ENCODE results near the gene DNAH11.
A peak's percentile ranks its signal among the peaks of the same experiment; 100 is the strongest.
"Not testable (repeated sequence)": the region's sequence is repeated elsewhere in the genome, so short reads cannot be mapped to it uniquely, and the experiment has no call there.

Gene DNAH11

DNA sequence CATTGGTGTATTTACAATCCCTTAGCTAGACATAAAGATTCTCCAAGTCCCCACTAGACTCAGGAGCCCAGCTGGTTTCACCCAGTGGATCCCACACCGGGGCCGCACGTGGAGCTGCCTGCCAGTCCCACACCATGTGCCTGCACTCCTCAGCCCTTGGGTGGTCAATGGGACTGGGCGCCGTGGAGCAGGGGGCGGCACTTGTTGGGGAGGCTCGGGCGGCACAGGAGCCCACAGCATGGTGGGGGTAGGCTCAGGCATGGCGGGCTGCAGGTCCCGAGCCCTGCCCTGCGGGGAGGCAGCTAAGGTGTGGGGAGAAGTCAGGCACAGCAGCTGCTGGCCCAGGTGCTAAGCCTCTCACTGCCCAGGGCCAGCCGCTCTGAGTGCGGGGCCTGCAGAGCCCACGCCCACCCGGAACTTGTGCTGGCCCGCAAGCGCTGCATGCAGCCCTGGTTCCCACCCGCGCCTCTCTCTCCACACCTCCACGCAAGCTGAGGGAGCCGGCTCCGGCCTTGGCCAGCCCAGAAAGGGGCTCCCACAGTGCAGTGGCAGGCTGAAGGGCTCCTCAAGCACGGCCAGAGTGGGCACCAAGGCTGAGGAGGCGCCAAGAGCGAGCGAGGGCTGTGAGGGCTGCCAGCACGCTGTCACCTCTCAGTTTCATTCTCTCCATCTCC, 6.3 kb upstream of the DNAH11 start:
- not testable (repeated sequence) for DNase-seq, H3K9me3 Mint-ChIP-seq, H3K4me1 Mint-ChIP-seq, ATAC-seq, H3K27ac Mint-ChIP-seq, H3K4me3 Mint-ChIP-seq
- H3K27me3 Mint-ChIP-seq: peaks cover 26% of the 10 kb centered on the region

DNA sequence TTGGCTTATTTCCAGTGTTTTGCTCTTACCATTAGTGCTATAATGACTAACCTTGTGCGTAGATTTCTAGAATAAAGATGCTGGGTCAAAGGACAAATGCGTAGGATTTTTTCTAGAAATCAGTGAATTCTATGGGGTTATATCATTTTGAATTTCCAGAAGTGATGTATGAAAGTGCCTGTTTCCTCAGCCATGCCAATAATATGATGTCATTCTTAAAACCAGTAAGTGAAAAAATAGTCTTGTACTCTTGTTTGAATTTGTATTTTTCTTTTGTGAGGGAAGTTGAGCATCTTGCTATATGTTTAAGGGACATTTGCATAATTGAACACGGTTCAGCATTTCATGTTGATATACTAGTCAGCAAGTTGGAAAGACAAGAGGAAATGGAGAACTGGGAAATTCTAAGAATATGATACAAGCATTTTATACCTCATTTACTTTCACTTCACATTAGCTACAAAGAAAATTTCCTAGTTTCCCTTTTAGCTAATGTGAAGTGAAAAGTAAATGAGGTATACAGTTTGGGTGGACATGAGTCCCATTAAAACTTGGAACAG, 3.8 kb upstream of the DNAH11 start:
- peak overlapping the region in 1 of 2 donors; percentile 43 for H3K27ac Mint-ChIP-seq
- H3K27me3 Mint-ChIP-seq: peaks cover 43% of the 10 kb centered on the region
- H3K4me3 Mint-ChIP-seq: no peak overlapping the region
- peaks cover 3% of the 10 kb centered on the region for H3K4me1 Mint-ChIP-seq
- ATAC-seq (no peak), DNase-seq (no peak)
- H3K9me3 Mint-ChIP-seq: no peaks in the 10 kb centered on the region

DNA sequence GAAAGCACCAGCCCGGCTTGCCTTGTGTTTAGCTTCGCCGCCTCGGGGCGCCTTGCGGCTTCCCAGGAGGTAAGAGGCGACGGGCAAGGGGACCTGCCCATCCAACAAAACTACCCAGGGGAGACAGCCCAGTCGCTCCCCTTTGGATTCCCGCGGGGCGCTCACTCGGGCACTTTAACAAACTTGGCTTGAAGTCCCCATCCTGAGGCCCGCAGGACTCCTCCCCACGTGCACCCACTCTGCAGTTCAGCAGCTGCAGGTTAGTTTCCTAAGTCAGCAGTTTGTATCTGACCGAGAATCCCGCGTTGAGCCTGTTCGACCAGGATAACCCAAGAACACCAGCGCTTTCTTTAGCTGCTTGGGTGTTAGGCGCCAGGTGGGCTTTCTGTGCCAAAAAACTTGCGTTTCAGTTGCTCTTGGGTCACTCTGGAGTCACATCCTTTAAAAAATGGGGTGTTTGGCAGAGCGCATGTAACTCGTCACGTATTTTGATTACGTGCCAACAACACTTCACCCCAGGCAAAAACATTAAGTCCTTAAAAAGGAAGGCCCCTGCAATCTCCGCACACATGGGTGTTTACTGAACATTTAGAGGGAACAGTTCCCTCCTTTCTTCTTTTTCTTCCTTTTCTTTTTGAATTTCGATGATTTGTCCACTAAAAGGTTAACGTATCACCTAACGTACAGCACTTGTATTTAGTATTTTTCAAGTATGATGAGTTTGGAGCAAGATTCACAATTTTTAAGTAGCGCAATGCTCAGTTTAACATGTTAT, 876 bp downstream of the DNAH11 start:
- no peak overlapping the region for H3K27ac Mint-ChIP-seq
- H3K9me3 Mint-ChIP-seq: no peaks in the 10 kb centered on the region
- DNase-seq: peak; percentile 7 to 10
- peak; percentile 48 for ATAC-seq
- peak overlapping the region; percentile 70 to 85 for H3K4me3 Mint-ChIP-seq
- peaks cover 73% of the 10 kb centered on the region for H3K27me3 Mint-ChIP-seq
- peaks cover 6% of the 10 kb centered on the region for H3K4me1 Mint-ChIP-seq

DNA sequence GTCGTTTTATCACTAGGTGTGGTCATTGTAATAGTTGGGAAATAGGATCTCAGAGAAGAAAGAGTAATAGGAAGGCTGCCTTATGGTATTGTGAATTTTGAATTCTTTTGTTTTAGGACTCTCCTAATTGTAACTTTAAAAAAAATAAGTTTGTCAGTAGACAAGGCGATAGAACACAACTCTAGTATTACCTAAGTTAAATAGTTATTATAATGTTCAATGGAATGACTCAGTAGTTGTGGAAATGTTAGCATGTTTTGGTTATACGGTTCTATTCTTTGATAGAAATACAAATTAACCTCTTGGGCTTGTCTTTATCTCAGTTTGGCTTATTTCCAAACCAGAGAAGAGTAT, 1.4 kb downstream of the DNAH11 start:
- peaks cover 69% of the 10 kb centered on the region for H3K27me3 Mint-ChIP-seq

DNA sequence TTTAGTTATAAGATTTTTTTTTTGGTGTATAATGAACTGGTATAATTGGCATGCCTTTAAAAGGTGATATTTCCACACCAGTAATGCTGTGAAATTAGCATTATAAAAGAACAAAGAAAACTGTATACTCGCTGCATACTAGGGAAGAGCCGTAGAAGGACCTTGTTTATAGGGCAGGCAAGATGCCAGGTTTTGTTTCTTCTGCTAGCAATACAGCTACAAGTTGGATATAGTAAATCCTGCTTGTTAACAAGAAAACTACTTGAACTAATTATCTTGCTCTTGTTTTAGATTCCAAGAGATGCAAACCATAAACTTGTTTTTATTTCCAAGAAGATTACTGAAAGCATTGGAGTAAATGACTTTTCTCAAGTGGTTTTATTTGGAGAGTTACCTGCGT, 1.9 kb downstream of the DNAH11 start:
- Mint-ChIP-seq H3K4me1 (peaks cover 6% of the 10 kb centered on the region), H3K4me3 (no peak overlapping the region), H3K27ac (no peak overlapping the region), H3K27me3 (peaks cover 69% of the 10 kb centered on the region), H3K9me3 (no peaks in the 10 kb centered on the region)
- no peak for ATAC-seq
- no peak for DNase-seq

More for the DNA sequence above, 1.4 kb downstream of the DNAH11 start:
- Mint-ChIP-seq H3K27ac (no peak overlapping the region), H3K4me3 (peak overlapping the region in 1 of 2 donors; percentile 70), H3K9me3 (no peaks in the 10 kb centered on the region), H3K4me1 (peaks cover 6% of the 10 kb centered on the region)
- ATAC-seq (no peak), DNase-seq (no peak)

DNA sequence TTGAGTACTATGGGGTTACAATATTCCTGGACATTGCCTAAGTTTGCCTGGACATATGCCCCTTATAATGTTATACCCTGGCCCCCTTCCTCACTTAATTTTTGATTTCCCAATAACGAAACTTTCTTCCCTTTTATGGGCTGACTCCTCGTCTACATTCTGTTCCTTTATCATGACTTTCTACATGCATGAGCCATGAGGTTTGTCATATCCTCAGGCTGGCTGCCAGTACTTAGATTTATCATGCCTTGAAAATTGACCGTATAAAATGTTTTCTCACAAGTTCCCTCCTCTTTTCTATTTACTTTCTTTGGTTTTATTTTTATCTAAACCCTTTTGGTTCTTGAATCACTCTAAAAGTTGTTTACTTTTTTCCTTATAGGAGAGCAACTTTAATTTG, 4.7 kb downstream of the DNAH11 start:
- H3K4me1 Mint-ChIP-seq: peaks cover 6% of the 10 kb centered on the region
- no peak overlapping the region for H3K4me3 Mint-ChIP-seq
- H3K27ac Mint-ChIP-seq: no peak overlapping the region
- ATAC-seq: no peak
- no peak for DNase-seq
- H3K27me3 Mint-ChIP-seq: peaks cover 47% of the 10 kb centered on the region
- no peaks in the 10 kb centered on the region for H3K9me3 Mint-ChIP-seq

DNA sequence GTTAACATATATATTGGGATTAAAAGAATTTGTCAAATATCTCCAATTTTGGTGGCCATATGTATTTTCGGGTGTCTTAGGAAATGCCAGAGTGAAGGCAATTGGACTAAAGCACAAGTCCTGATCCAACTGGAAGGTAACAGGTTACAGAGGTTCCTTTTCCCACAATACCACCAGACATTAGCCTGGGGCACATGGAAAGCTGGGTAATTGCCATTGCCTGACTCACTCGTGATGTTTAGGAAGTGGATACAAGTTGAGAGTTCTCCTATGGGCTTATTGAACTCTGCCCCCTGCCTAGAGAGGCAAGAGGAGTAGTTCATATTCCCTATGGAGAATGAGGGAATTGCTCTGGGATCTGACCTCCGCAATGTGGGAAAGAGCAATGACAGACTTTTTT, 5.7 kb downstream of the DNAH11 start:
- ATAC-seq (no peak), DNase-seq (no peak)
- H3K4me3 Mint-ChIP-seq: no peak overlapping the region
- no peak overlapping the region for H3K27ac Mint-ChIP-seq
- H3K27me3 Mint-ChIP-seq: peaks cover 37% of the 10 kb centered on the region
- no peaks in the 10 kb centered on the region for H3K9me3 Mint-ChIP-seq
- H3K4me1 Mint-ChIP-seq: peaks cover 6% of the 10 kb centered on the region

DNA sequence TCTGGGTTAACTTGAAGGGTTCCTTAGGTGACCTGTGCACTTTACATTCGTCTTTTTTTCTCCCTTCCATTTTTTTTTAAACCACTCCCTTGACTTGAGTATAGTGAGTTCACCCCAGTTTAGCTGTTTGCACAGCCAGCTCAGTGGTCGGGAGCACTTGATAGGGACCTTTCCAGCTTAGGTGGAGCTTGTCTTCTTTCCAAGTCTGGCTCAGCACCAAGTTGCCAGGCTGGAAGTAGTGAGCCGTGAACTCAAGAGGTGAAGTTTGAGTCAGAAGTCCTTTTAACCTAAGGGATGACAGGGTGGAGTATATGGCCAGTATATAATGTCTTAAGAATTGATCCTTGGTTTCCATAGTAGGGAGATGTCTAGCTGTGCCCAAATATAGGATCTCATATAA, 7.2 kb downstream of the DNAH11 start:
- no peaks in the 10 kb centered on the region for H3K4me1 Mint-ChIP-seq
- ATAC-seq (no peak), DNase-seq (no peak)
- no peak overlapping the region for H3K27ac Mint-ChIP-seq
- H3K4me3 Mint-ChIP-seq: no peak overlapping the region
- peaks cover 22% of the 10 kb centered on the region for H3K27me3 Mint-ChIP-seq
- no peaks in the 10 kb centered on the region for H3K9me3 Mint-ChIP-seq

DNA sequence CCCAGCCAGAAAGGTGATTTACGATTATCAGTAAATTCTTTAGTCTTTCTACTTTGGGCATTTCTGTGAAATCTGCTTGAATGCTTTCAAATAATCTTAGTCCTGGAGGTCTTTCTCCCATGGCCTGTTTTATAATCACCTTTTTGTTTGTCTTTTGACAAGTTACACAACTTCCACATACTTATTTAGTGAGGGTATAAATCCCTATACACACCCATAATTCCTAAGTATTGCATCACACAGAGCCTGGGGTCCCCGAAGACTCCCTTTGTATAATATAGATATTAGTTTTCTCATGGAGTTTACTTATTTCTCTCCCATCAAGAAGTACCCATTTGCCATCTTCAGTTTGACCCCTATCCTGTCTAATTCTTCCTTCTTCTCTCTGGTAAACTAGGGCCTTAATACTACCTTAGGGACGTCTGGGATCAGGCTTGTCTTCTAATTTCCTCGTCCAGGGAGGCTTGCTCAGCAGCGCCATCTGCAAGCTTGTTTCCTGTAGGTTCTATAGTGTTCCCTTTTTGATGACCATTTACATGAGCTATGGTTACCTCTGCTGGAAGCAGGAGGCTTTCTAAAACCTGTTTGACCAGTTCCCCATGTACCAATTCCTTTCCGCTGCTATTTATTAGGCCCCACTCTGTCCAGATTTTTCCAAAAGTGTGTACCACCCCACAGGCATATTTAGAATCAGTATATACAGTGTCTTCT, 8.1 kb downstream of the DNAH11 start:
- Mint-ChIP-seq H3K27ac (no peak overlapping the region), H3K4me1 (no peaks in the 10 kb centered on the region), H3K27me3 (peaks cover 13% of the 10 kb centered on the region), H3K4me3 (no peak overlapping the region), H3K9me3 (no peaks in the 10 kb centered on the region)
- no peak for ATAC-seq
- DNase-seq: no peak

DNA sequence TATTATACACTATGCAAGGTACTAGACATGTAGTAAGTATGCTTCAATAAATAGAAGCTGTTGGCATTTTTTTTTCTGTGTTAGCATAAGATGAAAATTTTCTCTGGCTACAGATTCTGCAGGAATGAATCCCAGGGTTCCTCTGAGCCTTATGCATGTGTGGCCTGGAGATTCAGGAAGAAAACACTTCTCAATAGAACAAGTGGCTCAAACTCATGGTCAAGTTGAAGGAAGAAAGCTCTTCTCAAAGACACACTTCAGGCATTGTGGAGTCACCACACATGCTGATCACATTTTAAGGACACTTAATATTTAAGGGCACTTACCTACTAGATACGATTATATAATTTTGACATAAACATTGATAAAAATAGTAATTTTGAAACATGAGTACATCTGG, 19.5 kb downstream of the DNAH11 start:
- no peak for DNase-seq
- Mint-ChIP-seq H3K27ac (peak overlapping the region in 1 of 2 donors; percentile 19), H3K9me3 (no peaks in the 10 kb centered on the region), H3K4me3 (no peak overlapping the region), H3K4me1 (no peaks in the 10 kb centered on the region), H3K27me3 (no peaks in the 10 kb centered on the region)
- no peak for ATAC-seq

DNA sequence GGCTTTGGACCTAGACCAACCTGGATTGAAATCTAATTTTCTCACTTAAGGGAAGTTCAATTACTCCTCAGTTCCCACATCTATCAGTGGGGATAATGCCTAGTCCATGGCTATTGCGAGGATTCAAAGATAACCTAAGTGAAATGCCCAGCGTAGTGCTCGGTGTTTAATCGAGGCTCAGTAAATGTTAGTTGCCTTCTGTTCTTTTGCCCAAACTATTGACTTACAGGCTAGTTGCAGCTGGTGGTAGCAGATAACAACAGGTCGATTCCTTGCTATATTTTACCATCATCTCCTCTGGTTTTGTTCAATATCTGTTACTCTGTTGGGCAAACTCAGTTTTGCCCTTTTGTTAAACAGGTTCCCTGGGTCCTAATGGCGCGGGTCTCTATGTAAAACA, 22.8 kb downstream of the DNAH11 start:
- no peaks in the 10 kb centered on the region for H3K9me3 Mint-ChIP-seq
- H3K4me3 Mint-ChIP-seq: no peak overlapping the region
- no peaks in the 10 kb centered on the region for H3K27me3 Mint-ChIP-seq
- DNase-seq: no peak
- H3K4me1 Mint-ChIP-seq: no peaks in the 10 kb centered on the region
- no peak for ATAC-seq
- H3K27ac Mint-ChIP-seq: no peak overlapping the region

DNA sequence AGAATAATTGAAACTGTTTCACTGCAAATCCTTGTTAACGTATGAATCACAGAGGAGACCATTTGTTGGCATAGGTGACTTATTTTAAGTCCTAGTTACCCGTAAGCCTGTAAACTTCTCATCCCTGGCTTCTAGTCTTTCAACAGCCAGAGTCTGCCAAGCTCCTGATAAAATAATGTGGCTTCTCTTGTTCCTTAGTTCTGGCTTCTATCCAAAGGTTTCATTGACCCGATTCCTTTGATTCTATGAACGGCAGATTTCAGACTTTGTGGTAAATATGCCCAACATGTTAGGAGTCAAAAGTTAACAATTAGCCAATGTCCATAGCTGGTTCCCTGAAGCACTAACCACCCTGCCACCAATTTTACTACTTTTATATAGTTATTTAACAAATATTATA, 23.3 kb downstream of the DNAH11 start:
- Mint-ChIP-seq H3K4me1 (no peaks in the 10 kb centered on the region), H3K27me3 (no peaks in the 10 kb centered on the region), H3K27ac (no peak overlapping the region), H3K9me3 (no peaks in the 10 kb centered on the region), H3K4me3 (no peak overlapping the region)
- no peak for DNase-seq
- no peak for ATAC-seq

DNA sequence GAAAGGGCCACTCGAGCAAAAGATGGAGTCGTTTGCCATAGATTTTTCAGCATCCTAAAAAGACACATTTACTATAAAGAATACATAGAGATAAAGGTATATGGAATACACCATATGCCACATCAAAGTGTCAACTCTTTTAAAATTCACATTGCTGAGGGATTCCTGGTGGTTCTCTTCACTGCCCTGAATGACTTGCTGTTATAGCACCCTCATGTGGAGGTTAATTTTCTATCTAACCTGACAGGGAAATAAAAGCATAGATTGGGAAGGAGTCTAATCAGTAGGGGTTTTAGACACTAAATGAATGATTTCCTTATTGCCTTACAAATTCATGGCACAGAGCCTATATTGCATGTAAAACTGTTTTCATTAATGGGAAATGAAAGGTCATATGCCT, 25.9 kb downstream of the DNAH11 start:
- no peak overlapping the region for H3K4me3 Mint-ChIP-seq
- ATAC-seq (no peak), DNase-seq (no peak)
- no peaks in the 10 kb centered on the region for H3K27me3 Mint-ChIP-seq
- no peak overlapping the region for H3K27ac Mint-ChIP-seq
- H3K4me1 Mint-ChIP-seq: no peaks in the 10 kb centered on the region
- H3K9me3 Mint-ChIP-seq: no peaks in the 10 kb centered on the region

DNA sequence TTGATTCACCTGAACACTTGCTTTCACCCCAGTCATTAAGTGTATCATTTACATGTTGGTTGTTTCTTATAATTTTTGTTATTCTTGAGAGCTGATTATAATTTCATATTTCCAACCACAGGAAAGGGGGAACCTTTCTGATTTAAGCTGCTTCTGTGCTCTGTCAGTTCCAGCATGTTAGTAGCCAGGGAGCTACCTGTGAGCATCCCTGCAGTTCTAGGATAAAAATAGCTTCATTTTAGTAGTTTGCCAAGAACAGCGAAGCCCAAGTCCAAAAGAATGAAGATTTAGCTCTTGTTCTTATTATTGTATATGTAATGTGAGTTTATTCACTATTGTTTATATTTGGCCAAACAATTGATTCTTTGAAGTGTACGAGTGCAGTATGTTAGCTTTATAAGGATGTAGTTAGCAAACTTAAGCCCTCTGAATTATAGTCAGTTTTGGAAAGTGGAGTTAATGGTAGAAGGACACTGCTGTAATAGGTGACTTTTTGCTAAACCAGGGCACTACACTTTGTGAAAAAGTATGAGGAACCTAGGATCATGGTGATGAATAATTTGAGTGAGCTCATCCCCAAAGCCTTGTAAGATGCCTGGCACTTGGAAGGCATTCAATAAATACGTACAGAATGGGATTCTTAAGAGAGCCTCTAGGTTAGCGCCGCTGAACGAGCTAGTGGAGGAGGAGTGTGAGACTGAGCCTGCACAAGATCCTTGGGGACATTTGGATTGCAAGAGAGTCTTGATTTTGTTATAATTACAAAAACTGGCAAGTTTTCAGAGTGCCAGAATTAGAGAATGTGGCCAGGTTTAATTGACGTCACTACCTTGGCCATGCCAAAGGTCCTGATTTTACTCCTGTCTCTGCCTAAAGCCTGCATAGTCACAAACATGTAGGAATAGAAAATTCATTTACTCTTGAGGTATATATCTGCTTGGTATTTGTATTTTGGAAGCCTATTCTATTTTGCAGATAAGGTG, 29.8 kb downstream of the DNAH11 start:
- H3K27me3 Mint-ChIP-seq: no peaks in the 10 kb centered on the region
- ATAC-seq: no peak
- no peak overlapping the region for H3K4me3 Mint-ChIP-seq
- H3K27ac Mint-ChIP-seq: no peak overlapping the region
- H3K9me3 Mint-ChIP-seq: no peaks in the 10 kb centered on the region
- no peak for DNase-seq
- no peaks in the 10 kb centered on the region for H3K4me1 Mint-ChIP-seq
